Umbilical cord (tissue), 2 donors: ENCODE measurements around the gene NUF2. TPM values are rescaled to one million over a fixed set of nuclear protein-coding genes. Genes with fewer than 3 reads are reported as not detected.
A peak's percentile ranks its signal among the peaks of the same experiment; 100 is the strongest.
"Not testable (repeated sequence)": the region's sequence is repeated elsewhere in the genome, so short reads cannot be mapped to it uniquely, and the experiment has no call there.

Experiments
- DNase-seq: peaks from one replicate; pipeline ENCODE4 v3.0.0-alpha.2; 2015; ENCODE audit warnings: low spot score
- total RNA-seq: library from RNA; depleted of rRNA; stranded (reverse); fragments of >200 nt; gene quantifications from one replicate; pipeline ENCODE4 v1.2.3, GENCODE V29; 2014; ENCODE audit warnings: low replicate concordance; ENCODE audit not compliant: insufficient read depth

Gene NUF2
- total RNA-seq: 0.96 TPM

DNA sequence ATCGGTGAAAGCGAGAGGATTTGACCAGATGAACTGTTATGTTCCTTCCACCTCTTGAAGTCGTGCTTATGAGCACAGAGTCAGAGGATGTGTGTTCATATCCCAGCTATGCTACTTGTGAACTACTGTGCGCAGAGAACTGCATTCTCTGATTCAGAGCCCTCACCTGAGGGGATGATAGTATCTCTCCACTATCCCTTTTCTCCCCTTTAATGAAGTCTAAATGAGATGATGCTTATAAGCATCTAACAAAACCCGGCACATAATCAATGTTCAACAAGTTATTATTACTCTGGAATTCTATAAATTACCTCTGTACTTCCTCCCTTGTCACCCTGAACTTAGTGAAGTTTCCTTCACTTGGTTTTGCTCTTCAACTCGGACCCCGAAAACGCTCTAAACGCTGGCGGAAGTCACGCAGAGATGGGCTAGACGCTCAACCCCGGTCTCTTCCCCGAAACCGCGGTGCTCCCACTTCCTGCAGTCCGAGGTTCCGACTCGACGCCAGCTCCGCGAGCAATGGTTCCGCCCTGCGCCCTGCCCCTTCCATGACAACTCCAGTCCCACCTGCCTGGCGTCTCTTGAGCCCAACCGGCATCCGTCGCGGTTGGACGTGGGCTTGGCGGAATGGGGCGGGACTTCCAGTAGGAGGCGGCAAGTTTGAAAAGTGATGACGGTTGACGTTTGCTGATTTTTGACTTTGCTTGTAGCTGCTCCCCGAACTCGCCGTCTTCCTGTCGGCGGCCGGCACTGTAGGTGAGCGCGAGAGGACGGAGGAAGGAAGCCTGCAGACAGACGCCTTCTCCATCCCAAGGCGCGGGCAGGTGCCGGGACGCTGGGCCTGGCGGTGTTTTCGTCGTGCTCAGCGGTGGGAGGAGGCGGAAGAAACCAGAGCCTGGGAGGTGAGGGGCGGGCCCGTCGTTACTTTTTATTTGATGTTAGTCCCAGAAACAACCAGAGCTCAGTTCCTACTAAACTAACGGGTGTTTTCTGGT lies at the start of gene NUF2:
NUF2 (plus strand) TSS at position 644 of the 995 bp plus-strand sequence. CDS start 4,098 bp downstream, outside the sequence.
- peak; percentile 99 for DNase-seq

- DNase-seq: no peak
Measured at GRCh38 chr1:163273766-163274441, 47.9 kb upstream of the NUF2 start.

- no peak for DNase-seq
Measured at GRCh38 chr1:163275222-163275621, 46.5 kb upstream of the NUF2 start.

DNA sequence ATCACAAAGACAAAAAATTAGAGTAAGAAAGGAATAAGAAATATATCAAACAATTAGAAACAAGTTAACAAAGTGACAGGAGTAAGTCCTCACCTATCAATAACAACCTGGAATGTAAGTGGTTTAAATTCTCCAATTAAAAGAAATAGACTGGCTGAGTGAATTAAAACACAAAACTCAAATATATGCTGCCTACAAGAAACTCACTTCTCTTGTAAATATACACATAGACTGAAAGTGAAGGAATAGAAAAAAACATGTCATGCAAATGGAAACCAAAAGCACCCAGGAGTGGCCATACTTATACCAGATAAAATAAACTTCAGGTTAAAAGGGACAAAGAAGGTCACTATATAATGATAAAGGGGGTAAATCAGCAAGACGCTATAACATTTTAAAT lies 43.2 kb upstream of the NUF2 start:
- no peak for DNase-seq

GRCh38 chr1:163284867-163285266 lies 36.9 kb upstream of the NUF2 start:
- DNase-seq: not testable (repeated sequence)

DNA sequence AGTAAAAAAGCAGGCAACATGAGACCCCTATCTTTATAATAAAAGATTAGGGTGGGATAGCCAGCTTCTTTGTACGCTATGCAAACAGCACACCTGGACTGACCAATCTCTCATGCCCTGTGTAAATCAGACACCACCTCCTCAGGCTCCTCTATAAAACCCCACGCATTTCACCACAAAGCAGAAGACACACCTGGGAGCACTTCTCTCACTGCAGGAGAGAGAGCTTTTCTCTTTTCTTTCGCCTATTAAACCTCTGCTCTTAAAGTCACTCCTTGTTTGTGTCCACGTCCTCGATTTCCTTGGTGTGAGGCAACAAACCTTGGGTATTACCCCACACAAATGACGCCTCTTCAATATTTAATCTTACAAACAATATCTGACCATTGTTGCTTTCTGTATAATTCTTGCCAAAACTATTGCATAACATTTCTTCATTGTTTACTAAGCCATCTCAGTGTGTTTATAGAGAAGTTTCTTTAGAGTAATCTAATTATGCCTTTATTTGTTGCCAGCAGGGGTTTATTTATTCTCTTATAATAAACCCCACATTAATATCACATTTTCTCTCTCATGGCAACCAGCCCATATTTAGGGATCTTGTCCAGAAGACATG lies 31.6 kb upstream of the NUF2 start:
- DNase-seq: no peak

- no peak for DNase-seq
Measured at GRCh38 chr1:163291461-163291860, 30.3 kb upstream of the NUF2 start.

DNA sequence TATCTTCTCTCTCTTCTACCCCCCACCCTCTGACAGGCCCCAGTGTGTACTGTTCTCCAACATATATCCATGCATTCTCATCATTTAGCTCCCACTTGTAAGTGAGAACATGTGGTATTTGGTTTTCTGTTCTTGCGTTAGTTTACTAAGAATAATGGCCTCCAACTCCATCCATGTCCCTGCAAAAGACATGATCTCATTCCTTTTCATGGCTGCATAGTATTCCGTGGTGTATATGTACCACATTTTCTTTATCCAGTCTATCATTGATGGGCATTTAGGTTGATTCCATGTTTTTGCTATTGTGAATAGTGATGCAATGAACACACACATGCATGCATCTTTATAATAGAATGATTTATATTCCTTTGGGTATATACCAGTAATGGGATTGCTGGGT lies 29.6 kb upstream of the NUF2 start:
- not testable (repeated sequence) for DNase-seq

- DNase-seq: not testable (repeated sequence)
Measured at GRCh38 chr1:163293497-163293896, 28.3 kb upstream of the NUF2 start.

GRCh38 chr1:163295949-163296348 lies 25.8 kb upstream of the NUF2 start:
- no peak for DNase-seq

DNA sequence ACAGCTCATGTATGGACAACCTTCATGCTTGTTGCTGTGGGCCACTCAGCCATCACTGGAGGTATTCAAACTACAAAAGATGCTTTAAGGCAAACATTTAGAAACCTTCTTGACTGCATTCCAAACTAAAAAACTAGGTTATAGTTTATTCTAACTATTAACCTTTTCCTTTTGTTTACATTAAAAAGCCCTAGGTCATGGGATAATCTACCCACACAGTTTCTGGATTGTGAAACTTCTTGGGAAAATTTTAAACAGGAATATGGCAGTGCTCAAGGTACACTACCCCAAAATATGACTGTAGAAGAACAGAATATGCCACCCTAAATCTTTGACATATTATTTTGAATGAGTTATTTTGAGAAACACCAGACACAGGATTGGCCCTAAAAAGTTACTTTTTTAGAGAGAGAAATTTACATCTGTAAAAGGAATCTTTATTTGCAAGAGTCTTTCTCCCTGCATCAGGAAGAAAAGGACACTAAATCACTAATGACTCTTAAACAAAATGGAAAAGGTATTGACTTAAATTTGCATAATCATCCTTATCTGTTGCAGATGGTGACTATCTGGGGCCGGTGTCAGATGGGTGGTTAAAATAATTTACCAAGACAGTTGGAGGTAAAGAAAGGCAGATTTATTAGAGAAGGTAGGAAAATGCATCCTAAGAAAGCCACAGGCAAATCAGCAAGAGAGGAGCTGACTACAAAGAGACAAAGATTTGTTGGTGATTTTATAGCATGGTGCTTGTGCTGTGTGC lies 25.1 kb upstream of the NUF2 start:
- no peak for DNase-seq

DNA sequence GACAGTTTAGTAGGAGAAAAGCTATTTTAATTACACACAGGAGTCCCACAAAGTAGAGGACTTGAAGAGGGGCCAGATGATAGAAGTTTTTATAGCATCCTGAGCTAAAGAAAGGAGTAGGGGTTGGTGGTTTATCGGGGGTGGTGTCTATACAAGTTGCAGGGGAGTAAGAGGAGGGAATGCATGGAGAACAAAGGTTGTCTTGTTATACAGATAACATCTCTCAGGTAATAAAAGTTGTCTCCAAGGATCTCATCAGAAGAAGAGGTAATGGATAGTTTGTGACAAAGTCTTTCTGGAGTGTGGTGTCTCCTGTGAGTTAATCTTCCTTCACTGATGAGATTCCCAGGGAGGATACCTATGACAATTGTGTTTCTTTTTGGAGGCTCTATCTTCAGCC lies 23.4 kb upstream of the NUF2 start:
- no peak for DNase-seq

GRCh38 chr1:163300568-163300967 lies 21.2 kb upstream of the NUF2 start:
- DNase-seq: no peak

DNA sequence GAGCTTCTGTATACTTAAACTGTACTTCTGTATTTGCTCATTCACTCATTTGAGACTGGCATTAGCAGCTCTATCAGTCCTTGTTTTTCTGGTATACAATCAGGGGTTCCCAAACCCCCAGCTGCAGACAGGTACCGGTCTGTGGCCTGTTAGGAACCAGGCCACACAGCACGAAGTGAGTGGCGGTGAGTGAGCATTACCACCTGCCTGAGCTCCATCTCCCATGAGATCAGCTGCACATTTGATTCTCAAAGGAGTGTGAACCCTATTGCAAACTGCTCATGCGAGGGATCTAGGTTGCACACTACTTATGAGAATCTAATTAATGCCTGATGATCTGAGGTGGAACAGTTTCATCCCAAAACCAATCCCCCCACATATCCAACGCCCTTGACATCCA lies 18.2 kb upstream of the NUF2 start:
- DNase-seq: no peak

GRCh38 chr1:163305441-163305840 lies 16.3 kb upstream of the NUF2 start:
- DNase-seq: no peak

- peak; percentile 18 for DNase-seq
Measured at GRCh38 chr1:163307479-163308171, 14.1 kb upstream of the NUF2 start.

- DNase-seq: no peak
Measured at GRCh38 chr1:163308811-163309210, 12.9 kb upstream of the NUF2 start.

GRCh38 chr1:163315773-163316374 lies 5.9 kb upstream of the NUF2 start:
- DNase-seq: peak; percentile 59

GRCh38 chr1:163320891-163321290 lies 863 bp upstream of the NUF2 start:
- DNase-seq: no peak

DNA sequence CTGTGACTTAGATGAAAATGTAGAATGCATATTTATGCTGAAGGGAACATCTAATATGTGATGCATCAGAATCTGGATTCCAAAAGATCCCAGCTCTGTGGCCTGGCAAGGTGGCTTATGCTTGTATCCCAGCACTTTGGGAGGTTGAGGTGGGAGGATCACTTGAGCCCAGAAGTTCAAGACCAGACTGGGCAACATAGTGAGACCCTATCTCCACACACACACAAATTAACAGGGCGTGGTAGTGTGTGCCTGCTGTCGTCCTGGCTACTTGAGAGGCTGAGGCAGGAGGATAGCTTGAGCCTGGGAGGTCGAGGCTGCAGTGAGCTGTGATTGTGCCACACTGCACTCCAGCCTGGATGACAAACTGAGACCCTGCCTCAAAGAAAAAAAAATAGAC lies 1.6 kb downstream of the NUF2 start:
- DNase-seq: not testable (repeated sequence)
